GM23248 (cell line): ENCODE data around the gene ABHD6. TPM values are rescaled to one million over a fixed set of nuclear protein-coding genes. Genes with fewer than 3 reads are reported as not detected.
"Not testable (repeated sequence)": the region's sequence is repeated elsewhere in the genome, so short reads cannot be mapped to it uniquely, and the experiment has no call there.

Source experiments
- DNase-seq: peaks from one replicate; pipeline ENCODE4 v3.0.0-alpha.2; 2015
- H2AFZ ChIP-seq: fragments of 200-600 bp; sonication (generic); 2 replicates; pipeline ENCODE4 v1.6.1; 2016; ENCODE audit warnings: antibody characterized with exemption
- H3F3A ChIP-seq: fragments of 200-600 bp; sonication (generic); 2 replicates; pipeline ENCODE4 v1.6.1; 2016; ENCODE audit warnings: mild to moderate bottlenecking, antibody characterized with exemption, mixed run types; ENCODE audit not compliant: insufficient read depth
- H3K27ac ChIP-seq: fragments of 200-600 bp; sonication (generic); 2 replicates; pipeline ENCODE4 v1.5.1; 2016; ENCODE audit warnings: mild to moderate bottlenecking
- H3K27me3 ChIP-seq: fragments of 200-600 bp; sonication (generic); replicated peaks from 2 replicates; pipeline ENCODE4 v1.6.1; 2016; ENCODE audit warnings: mild to moderate bottlenecking; ENCODE audit not compliant: insufficient read depth
- H3K36me3 ChIP-seq: fragments of 200-600 bp; sonication (generic); 2 replicates; pipeline ENCODE4 v1.6.1; 2016; ENCODE audit warnings: low read depth, mild to moderate bottlenecking
- H3K4me1 ChIP-seq: fragments of 200-600 bp; sonication (generic); 2 replicates; pipeline ENCODE4 v1.6.1; 2016; ENCODE audit warnings: mild to moderate bottlenecking; ENCODE audit not compliant: insufficient read depth
- H3K4me2 ChIP-seq: fragments of 200-600 bp; sonication (generic); one replicate; pipeline ENCODE4 v1.6.1; 2016; ENCODE audit warnings: mild to moderate bottlenecking; ENCODE audit not compliant: unreplicated experiment
- H3K4me3 ChIP-seq: fragments of 200-600 bp; sonication (generic); 2 replicates; pipeline ENCODE4 v1.5.1; 2016; ENCODE audit warnings: mild to moderate bottlenecking
- H3K79me2 ChIP-seq: fragments of 200-600 bp; sonication (generic); 2 replicates; pipeline ENCODE4 v1.6.1; 2016; ENCODE audit warnings: mild to moderate bottlenecking; ENCODE audit not compliant: insufficient read depth
- H3K9ac ChIP-seq: fragments of 200-600 bp; sonication (generic); 2 replicates; pipeline ENCODE4 v1.6.1; 2016; ENCODE audit warnings: mild to moderate bottlenecking
- H3K9me2 ChIP-seq: fragments of 200-600 bp; sonication (generic); 2 replicates; pipeline ENCODE4 v1.6.1; 2016; ENCODE audit warnings: mixed run types, mild to moderate bottlenecking, moderate library complexity; ENCODE audit not compliant: insufficient read depth
- H3K9me3 ChIP-seq: fragments of 200-600 bp; sonication (generic); one replicate; pipeline ENCODE4 v1.6.1; 2017; ENCODE audit warnings: low read depth
- H4K20me1 ChIP-seq: fragments of 200-600 bp; sonication (generic); 2 replicates; pipeline ENCODE4 v1.6.0; 2016; ENCODE audit not compliant: insufficient read depth
- EZH2 ChIP-seq: fragments of 200-600 bp; sonication (generic); IDR thresholded peaks from 2 replicates; pipeline ENCODE4 v1.6.1; 2018; ENCODE audit warnings: antibody characterized with exemption, mild to moderate bottlenecking; ENCODE audit not compliant: insufficient read depth, poor library complexity, severe bottlenecking
- EZH2phosphoT487 ChIP-seq: fragments of 200-600 bp; sonication (generic); IDR thresholded peaks from 2 replicates; pipeline ENCODE4 v1.6.1; 2018; ENCODE audit warnings: antibody characterized with exemption, moderate library complexity, mild to moderate bottlenecking, low read depth; ENCODE audit not compliant: insufficient read depth
- WGBS, 2 experiments: methylation state at CpG; one replicate each; pipeline ENCODE4 v1.1.6; 2015 to 2017; ENCODE audit warnings: low lambda C conversion rate in 2 of 2, low coverage in 1 of 2; ENCODE audit errors: missing lambda C conversion rate in 2 of 2; 5-methylcytosine and 5-hydroxymethylcytosine counted together
- in situ Hi-C: fragments of 300-500 bp; cut with MboI; formaldehyde crosslinking; loops from 2 replicates; pipeline ENCODE4 v1.15.0; 2020
- polyA plus RNA-seq: library from polyadenylated mRNA; unstranded; fragments of >200 nt; fragmentation: Nextera tagmentation; extraction: Ambion mirVana; gene quantifications from 2 replicates; pipeline ENCODE4 v1.2.1, GENCODE V29; 2016
- total RNA-seq: library from RNA; depleted of rRNA; stranded (reverse); fragments of >200 nt; shearing (Covaris generic); gene quantifications from 2 replicates; pipeline ENCODE4 v1.2.3, GENCODE V29; 2014

Gene ABHD6
- total and polyA plus RNA-seq, 2 experiments from 2014 or later = 4.4 to 5.3 TPM

- no peak overlapping the region for H2AFZ ChIP-seq
- no peak overlapping the region for H3K9ac ChIP-seq
- no peaks in the 10 kb centered on the region for H4K20me1 ChIP-seq
- no peak for TF ChIP-seq EZH2phosphoT487
- TF ChIP-seq EZH2 = no peak
- no peaks in the 10 kb centered on the region for H3F3A ChIP-seq
- no peaks in the 10 kb centered on the region for H3K9me2 ChIP-seq
- no peak overlapping the region for H3K27ac ChIP-seq
- H3K27me3 ChIP-seq = 0 out of 2 replicates have a peak, but pooled peaks cover 4% of the 10 kb centered on the region
- no peak overlapping the region for H3K4me3 ChIP-seq
- H3K36me3 ChIP-seq = no peaks in the 10 kb centered on the region
- H3K4me1 ChIP-seq = no peaks in the 10 kb centered on the region
- no peaks in the 10 kb centered on the region for H3K9me3 ChIP-seq
- no peaks in the 10 kb centered on the region for H3K79me2 ChIP-seq
- DNase-seq = no peak
- no peak overlapping the region for H3K4me2 ChIP-seq
- in situ Hi-C loops = no loop called here
Measured at GRCh38 chr3:58200121-58200709, 37.4 kb upstream of the ABHD6 start.

- DNase-seq = no peak
- TF ChIP-seq EZH2phosphoT487 = no peak
- TF ChIP-seq EZH2 = no peak
- 56 to 60% methylated on average over 11 of the region's 11 CpGs for WGBS, 2 experiments
- Histone ChIP-seq H3F3A (no peaks in the 10 kb centered on the region), H3K9ac (no peak overlapping the region), H4K20me1 (no peaks in the 10 kb centered on the region), H3K36me3 (no peaks in the 10 kb centered on the region), H3K9me2 (no peaks in the 10 kb centered on the region), H3K27ac (no peak overlapping the region), H3K4me1 (peaks cover under 1% of the 10 kb centered on the region; the same call in 1 of the 2 replicates), H3K79me2 (no peaks in the 10 kb centered on the region), H2AFZ (no peak overlapping the region), H3K4me2 (no peak overlapping the region), H3K9me3 (no peaks in the 10 kb centered on the region), H3K4me3 (no peak overlapping the region), H3K27me3 (0 out of 2 replicates have a peak, but pooled peaks cover 4% of the 10 kb centered on the region)
- in situ Hi-C loops = no loop called here
Measured at GRCh38 chr3:58200846-58201355, 36.7 kb upstream of the ABHD6 start.

GRCh38 chr3:58201451-58201850, 36.1 kb upstream of the ABHD6 start:
- DNase-seq, H2AFZ ChIP-seq, H3F3A ChIP-seq, H3K4me3 ChIP-seq, H3K4me1 ChIP-seq, H3K9ac ChIP-seq, H3K36me3 ChIP-seq, H3K27me3 ChIP-seq, H3K9me3 ChIP-seq, in situ Hi-C loops, H3K79me2 ChIP-seq, H3K9me2 ChIP-seq, H4K20me1 ChIP-seq, H3K4me2 ChIP-seq, H3K27ac ChIP-seq: not testable (repeated sequence)
- WGBS, 2 experiments = 58% methylated on average over 3 of the region's 3 CpGs

GRCh38 chr3:58202917-58203360, 34.7 kb upstream of the ABHD6 start:
- H3K4me3 ChIP-seq = no peak overlapping the region
- TF ChIP-seq EZH2phosphoT487 = no peak
- TF ChIP-seq EZH2 = no peak
- H3K79me2 ChIP-seq = no peaks in the 10 kb centered on the region
- peaks cover 6% of the 10 kb centered on the region for H3K4me1 ChIP-seq
- no peak overlapping the region for H3K27ac ChIP-seq
- no peak overlapping the region for H2AFZ ChIP-seq
- no peaks in the 10 kb centered on the region for H3K9me3 ChIP-seq
- H4K20me1 ChIP-seq = no peaks in the 10 kb centered on the region
- in situ Hi-C loops = no loop called here
- 0 out of 2 replicates have a peak, but pooled peaks cover 4% of the 10 kb centered on the region for H3K27me3 ChIP-seq
- H3K9ac ChIP-seq = no peak overlapping the region
- WGBS, 2 experiments = 73 to 75% methylated on average over 9 of the region's 9 CpGs
- H3F3A ChIP-seq = no peaks in the 10 kb centered on the region
- no peaks in the 10 kb centered on the region for H3K9me2 ChIP-seq
- no peak overlapping the region for H3K4me2 ChIP-seq
- no peak for DNase-seq
- no peaks in the 10 kb centered on the region for H3K36me3 ChIP-seq

GRCh38 chr3:58203541-58203940, 34.1 kb upstream of the ABHD6 start:
- in situ Hi-C loops = no loop called here
- H3K27ac ChIP-seq = no peak overlapping the region
- H3K9ac ChIP-seq = no peak overlapping the region
- H3K9me2 ChIP-seq = no peaks in the 10 kb centered on the region
- H3F3A ChIP-seq = no peaks in the 10 kb centered on the region
- peaks cover 6% of the 10 kb centered on the region for H3K4me1 ChIP-seq
- no peaks in the 10 kb centered on the region for H4K20me1 ChIP-seq
- H3K79me2 ChIP-seq = no peaks in the 10 kb centered on the region
- DNase-seq = no peak
- H3K9me3 ChIP-seq = no peaks in the 10 kb centered on the region
- no peak overlapping the region for H3K4me3 ChIP-seq
- WGBS, 2 experiments = 86 to 89% methylated on average over 4 of the region's 4 CpGs
- TF ChIP-seq EZH2phosphoT487 = no peak
- no peak for TF ChIP-seq EZH2
- H3K27me3 ChIP-seq = 0 out of 2 replicates have a peak, but pooled peaks cover 4% of the 10 kb centered on the region
- H2AFZ ChIP-seq = no peak overlapping the region
- H3K36me3 ChIP-seq = no peaks in the 10 kb centered on the region
- H3K4me2 ChIP-seq = no peak overlapping the region
